Prostate gland (tissue), 2 donors: ENCODE measurements around the gene ZBTB11. TPM values are rescaled to one million over a fixed set of nuclear protein-coding genes. Genes with fewer than 3 reads are reported as not detected.
"Not testable (repeated sequence)": the region's sequence is repeated elsewhere in the genome, so short reads cannot be mapped to it uniquely, and the experiment has no call there.

ENCODE experiments used
- DNase-seq: peaks from one replicate; pipeline ENCODE4 v3.0.0-alpha.2; 2019; ENCODE audit warnings: low spot score
- H3K27ac ChIP-seq, 2 donors: fragments of 200-600 bp; sonication (generic); 2 replicates each; pipeline ENCODE4 v1.5.1; 2017 to 2019
- H3K27me3 ChIP-seq: fragments of 200-600 bp; sonication (generic); replicated peaks from 2 replicates; pipeline ENCODE4 v1.5.1; 2019; ENCODE audit not compliant: insufficient read depth
- H3K36me3 ChIP-seq, 2 donors: fragments of 200-600 bp; sonication (generic); 1 replicate in 1 of 2; 2 replicates in 1 of 2; pipeline versions ENCODE4 v1.5.1 to v1.8.1; 2017 to 2019
- H3K4me1 ChIP-seq: fragments of 200-600 bp; sonication (generic); replicated peaks from 2 replicates; pipeline ENCODE4 v1.5.1; 2019
- H3K4me3 ChIP-seq, 2 donors: fragments of 200-600 bp; sonication (generic); 2 replicates each; pipeline ENCODE4 v1.5.1; 2017 to 2019
- H3K9me3 ChIP-seq: fragments of 200-600 bp; sonication (generic); 2 replicates; pipeline ENCODE4 v1.5.1; 2017
- CTCF ChIP-seq, 4 experiments: fragments of 200-600 bp in 2 of 4; fragments of 450-650 bp in 2 of 4; sonication (generic) in 2 of 4; IDR thresholded peaks; 1 replicate in 3 of 4; 2 replicates in 1 of 4; pipeline ENCODE4 v1.5.1; 2016 to 2019; ENCODE audit warnings: antibody characterized with exemption in 4 of 4, mild to moderate bottlenecking in 2 of 4, moderate library complexity in 2 of 4
- POLR2A ChIP-seq: fragments of 450-650 bp; IDR thresholded peaks from one replicate; pipeline ENCODE4 v1.6.1; 2016; ENCODE audit warnings: antibody characterized with exemption, mild to moderate bottlenecking
- POLR2AphosphoS5 ChIP-seq: sonication (generic); formaldehyde crosslinking; IDR thresholded peaks from one replicate; pipeline ENCODE4 v1.6.1; 2017; ENCODE audit warnings: antibody characterized with exemption
- WGBS: methylation state at CpG from one replicate; pipeline ENCODE4 v1.1.5; 2018; 5-methylcytosine and 5-hydroxymethylcytosine counted together
- intact Hi-C: fragments of 100-400 bp; cut with DNase I; formaldehyde crosslinking; loops from one replicate; pipeline ENCODE4 v1.14.2; 2022
- total RNA-seq, 2 donors: library from RNA; depleted of rRNA; stranded (reverse); fragments of >200 nt; gene quantifications; one replicate each; pipeline ENCODE4 v1.1.0, GENCODE V29; 2016

ZBTB11 gene
- total RNA-seq, 2 donors from 2014 or later = 20.5 to 21.2 TPM

- H3K36me3 ChIP-seq = no peaks in the 10 kb centered on the region
- peak overlapping the region; percentile 56 to 67 for H3K4me3 ChIP-seq
- H3K9me3 ChIP-seq = no peaks in the 10 kb centered on the region
- intact Hi-C loops = loop anchor here (2.0 to 10.0 kb wide), 2 partner anchors 91 to 173 kb away; partner anchors contain the start of genes NXPE3 and SENP7
- TF ChIP-seq CTCF (IDR thresholded peaks at IDR 0.05) = no peak
- no peak for TF ChIP-seq POLR2A
- no peak for TF ChIP-seq POLR2AphosphoS5
- H3K27me3 ChIP-seq = no peaks in the 10 kb centered on the region
- peak overlapping the region; percentile 89 to 92 for H3K27ac ChIP-seq
- peaks cover 4% of the 10 kb centered on the region for H3K4me1 ChIP-seq
- WGBS = 42% methylated on average over 25 of the region's 25 CpGs
- no peak for DNase-seq
Measured at GRCh38 chr3:101687142-101687931, 10.4 kb upstream of the ZBTB11 start.

GRCh38 chr3:101685870-101686307 is 9.0 kb upstream of the ZBTB11 start:
- Histone ChIP-seq H3K9me3 (no peaks in the 10 kb centered on the region), H3K4me3 (peak overlapping the region; percentile 56 to 67), H3K27me3 (no peaks in the 10 kb centered on the region), H3K36me3 (peaks cover 0 to 10% of the 10 kb centered on the region in 2 donors), H3K27ac (peak overlapping the region; percentile 89 to 92), H3K4me1 (peaks cover 4% of the 10 kb centered on the region)
- DNase-seq = no peak
- intact Hi-C loops = loop anchor here (2.0 to 10.0 kb wide), 2 partner anchors 93 to 171 kb away; partner anchors contain the start of genes NXPE3 and SENP7
- no peak for TF ChIP-seq POLR2AphosphoS5
- no peak for TF ChIP-seq POLR2A
- TF ChIP-seq CTCF (IDR thresholded peaks at IDR 0.05) = no peak
- WGBS = 1% methylated on average over 11 of the region's 11 CpGs

DNA sequence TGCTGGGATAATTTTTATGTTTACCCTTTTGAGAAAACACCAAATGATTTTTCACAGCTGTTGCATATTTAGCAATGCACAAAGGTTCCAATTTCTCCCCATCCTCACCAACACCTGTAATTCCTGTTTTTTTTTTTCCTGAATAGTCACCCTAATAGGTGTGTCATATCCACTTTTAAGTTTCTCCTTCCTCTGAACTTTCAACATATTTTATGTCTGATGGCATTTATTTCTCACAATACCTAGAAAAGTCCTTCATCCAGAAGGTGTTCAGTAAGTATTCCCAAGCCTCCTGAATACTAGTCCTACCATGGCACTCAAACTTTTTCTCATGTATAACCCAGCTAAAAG is 8.1 kb upstream of the ZBTB11 start:
- no peaks in the 10 kb centered on the region for H3K27me3 ChIP-seq
- peak overlapping the region in 1 of 2 donors; percentile 92 for H3K27ac ChIP-seq
- intact Hi-C loops = loop anchor here (10.0 kb wide), 1 partner anchor 170 kb away; the partner anchor contains the start of gene SENP7
- H3K9me3 ChIP-seq = no peaks in the 10 kb centered on the region
- H3K4me3 ChIP-seq = peak overlapping the region; percentile 56 to 67
- H3K36me3 ChIP-seq = peaks cover 0 to 19% of the 10 kb centered on the region in 2 donors
- TF ChIP-seq POLR2AphosphoS5 (no peak), POLR2A (no peak), CTCF (IDR thresholded peaks at IDR 0.05) (no peak)
- peaks cover 4% of the 10 kb centered on the region for H3K4me1 ChIP-seq
- no peak for DNase-seq

DNA sequence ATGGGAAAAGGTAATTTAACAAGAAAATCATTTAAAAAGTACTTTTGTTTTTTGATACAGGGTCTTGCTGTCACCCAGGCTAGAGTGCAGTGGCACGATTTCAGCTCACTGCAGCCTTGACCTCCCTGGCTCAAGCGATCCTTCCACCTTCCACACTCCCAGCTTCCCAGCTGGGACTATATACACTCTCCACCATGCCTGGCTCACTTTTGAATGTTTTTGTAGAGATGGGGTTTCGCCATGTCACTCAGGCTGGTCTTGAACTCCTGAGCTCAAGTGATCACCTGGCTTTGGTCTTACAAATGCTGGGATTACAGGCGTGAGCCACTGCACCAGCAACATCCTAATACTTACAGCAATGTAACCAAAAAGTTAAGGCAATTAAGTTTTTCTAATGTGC is 3.5 kb upstream of the ZBTB11 start:
- Histone ChIP-seq H3K9me3 (no peaks in the 10 kb centered on the region), H3K27ac (no peak overlapping the region), H3K27me3 (no peaks in the 10 kb centered on the region), H3K4me1 (peaks cover 13% of the 10 kb centered on the region), H3K4me3 (no peak overlapping the region), H3K36me3 (peaks cover 0 to 20% of the 10 kb centered on the region in 2 donors)
- intact Hi-C loops = loop anchor here (10.0 kb wide), 1 partner anchor 166 kb away; the partner anchor contains the start of gene SENP7
- DNase-seq = no peak
- TF ChIP-seq POLR2AphosphoS5 (no peak), CTCF (IDR thresholded peaks at IDR 0.05) (no peak), POLR2A (no peak)
- 89% methylated on average over 4 of the region's 4 CpGs for WGBS

GRCh38 chr3:101678837-101679236 is 1.9 kb upstream of the ZBTB11 start:
- not testable (repeated sequence) for DNase-seq, H3K27ac ChIP-seq, H3K4me3 ChIP-seq, H3K9me3 ChIP-seq, H3K27me3 ChIP-seq, H3K4me1 ChIP-seq
- intact Hi-C loops = loop anchor here (5.0 kb wide), 1 partner anchor 107 kb away; the partner anchor contains the start of gene PCNP
- 70% methylated on average over 2 of the region's 2 CpGs for WGBS
- H3K36me3 ChIP-seq = peaks cover 0 to 20% of the 10 kb centered on the region in 2 donors
